ENCODE measurements around the gene MOGAT3. TPM values are rescaled to one million over a fixed set of nuclear protein-coding genes. Genes with fewer than 3 reads are reported as not detected.
A peak's percentile ranks its signal among the peaks of the same experiment; 100 is the strongest.

Gene MOGAT3
- total RNA-seq, 1 experiment from 2014 or later, result 0.15 TPM

DNA sequence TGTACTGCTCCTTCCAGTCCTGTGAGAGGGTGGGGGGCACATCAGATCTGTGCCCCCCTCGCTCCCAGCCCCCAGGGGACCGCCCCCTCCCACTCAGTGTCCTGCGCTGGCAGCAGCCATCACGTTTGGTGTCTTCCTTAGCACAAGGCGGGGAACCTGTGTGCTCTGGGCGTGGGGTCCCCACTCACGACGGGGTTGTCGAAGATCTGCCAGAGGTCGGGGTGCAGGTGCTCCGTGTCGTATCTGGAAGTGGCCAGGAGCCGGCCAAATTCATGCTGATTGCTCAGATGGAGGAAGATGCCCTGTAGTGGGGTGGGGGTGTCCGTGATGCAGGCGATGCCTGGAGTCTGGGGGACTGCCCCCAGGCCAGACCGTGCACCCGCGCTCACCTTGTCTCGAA is 9.3 kb upstream of the MOGAT3 start:
- H3K27me3 Mint-ChIP-seq (ENCODE audit: low read depth), result no peaks in the 10 kb centered on the region; the same call in 1 of the 2 replicates
- H3K9me3 Mint-ChIP-seq, result no peaks in the 10 kb centered on the region
- no peaks in the 10 kb centered on the region for H3K23me2 ChIP-seq (ENCODE audit: insufficient read length, low read depth, low read length, poor library complexity, severe bottlenecking)
- no peak overlapping the region for H3K27ac ChIP-seq (ENCODE audit: insufficient read length, low read depth, low read length)
- H3K18ac ChIP-seq (ENCODE audit: insufficient read length, low read depth, low read length), result no peak overlapping the region
- no peak overlapping the region for H3K4ac ChIP-seq (ENCODE audit: low read depth, low read length)
- H4K8ac ChIP-seq (replicated peaks; ENCODE audit: insufficient read length, low read depth, low read length), result no peak overlapping the region
- no peaks in the 10 kb centered on the region for H3K79me1 ChIP-seq (ENCODE audit: insufficient read depth, low read depth, low read length, poor library complexity, severe bottlenecking)
- no peak overlapping the region for H3K4me3 Mint-ChIP-seq
- H3K4me1 ChIP-seq (ENCODE audit: insufficient read depth, low read length), result no peaks in the 10 kb centered on the region
- TF ChIP-seq, protein P1, sequence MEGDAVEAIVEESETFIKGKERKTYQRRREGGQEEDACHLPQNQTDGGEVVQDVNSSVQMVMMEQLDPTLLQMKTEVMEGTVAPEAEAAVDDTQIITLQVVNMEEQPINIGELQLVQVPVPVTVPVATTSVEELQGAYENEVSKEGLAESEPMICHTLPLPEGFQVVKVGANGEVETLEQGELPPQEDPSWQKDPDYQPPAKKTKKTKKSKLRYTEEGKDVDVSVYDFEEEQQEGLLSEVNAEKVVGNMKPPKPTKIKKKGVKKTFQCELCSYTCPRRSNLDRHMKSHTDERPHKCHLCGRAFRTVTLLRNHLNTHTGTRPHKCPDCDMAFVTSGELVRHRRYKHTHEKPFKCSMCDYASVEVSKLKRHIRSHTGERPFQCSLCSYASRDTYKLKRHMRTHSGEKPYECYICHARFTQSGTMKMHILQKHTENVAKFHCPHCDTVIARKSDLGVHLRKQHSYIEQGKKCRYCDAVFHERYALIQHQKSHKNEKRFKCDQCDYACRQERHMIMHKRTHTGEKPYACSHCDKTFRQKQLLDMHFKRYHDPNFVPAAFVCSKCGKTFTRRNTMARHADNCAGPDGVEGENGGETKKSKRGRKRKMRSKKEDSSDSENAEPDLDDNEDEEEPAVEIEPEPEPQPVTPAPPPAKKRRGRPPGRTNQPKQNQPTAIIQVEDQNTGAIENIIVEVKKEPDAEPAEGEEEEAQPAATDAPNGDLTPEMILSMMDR (conservative IDR thresholded peaks at IDR 0.05), result no peak
- no peak overlapping the region for H2AFZ ChIP-seq (ENCODE audit: low read length)
- no peak overlapping the region for H2BK120ac ChIP-seq (ENCODE audit: low read depth, low read length, poor library complexity, severe bottlenecking)
- H3K23ac ChIP-seq (ENCODE audit: insufficient read length, low read depth, low read length), result no peak overlapping the region
- DNase-seq, result no peak
- no peaks in the 10 kb centered on the region for H3K79me2 ChIP-seq (ENCODE audit: insufficient read depth, low read length)
- H3K56ac ChIP-seq (ENCODE audit: insufficient read length, low read depth, low read length), result no peak overlapping the region
- no peak overlapping the region for H3T11ph ChIP-seq (ENCODE audit: low read length)
- no peak overlapping the region for H3K27ac Mint-ChIP-seq
- H3K14ac ChIP-seq (ENCODE audit: insufficient read depth, low read length), result no peak overlapping the region
- H2BK12ac ChIP-seq (ENCODE audit: insufficient read length, low read depth, low read length), result no peak overlapping the region
- H4K20me1 ChIP-seq (ENCODE audit: control insufficient read depth, insufficient read depth, insufficient read length), result no peaks in the 10 kb centered on the region
- H3K4me2 ChIP-seq (ENCODE audit: insufficient read depth, insufficient read length, low read length), result no peak overlapping the region
- no peaks in the 10 kb centered on the region for H3K27me3 ChIP-seq (ENCODE audit: insufficient read depth, low read length)
- no peak overlapping the region for H4K91ac ChIP-seq (ENCODE audit: insufficient read length, low read depth, low read length)
- H3K9ac ChIP-seq (ENCODE audit: extremely low read depth, insufficient read length, low read length), result no peak overlapping the region
- H2BK20ac ChIP-seq (ENCODE audit: low read depth, low read length, poor library complexity, severe bottlenecking), result no peak overlapping the region
- peaks cover 9 to 51% (median 22%) of the 10 kb centered on the region in 3 experiments; a peak in 6 of 7 replicates for H3K36me3 Mint-ChIP-seq (ENCODE audit: insufficient read depth in 1 of 3, low read depth in 3 of 3)
- H3K9me3 ChIP-seq (ENCODE audit: control insufficient read depth, low read depth, low read length), result no peaks in the 10 kb centered on the region
- H2AK5ac ChIP-seq (ENCODE audit: insufficient read length, low read length), result no peak overlapping the region
- WGBS (ENCODE audit: extremely low coverage, insufficient read length, low lambda C conversion rate), result no CpG with 5 or more reads among the region's 19 CpGs
- peak overlapping the region; percentile 58 for H2BK5ac ChIP-seq (ENCODE audit: insufficient read length, low read length)
- H3K4me1 Mint-ChIP-seq, result no peaks in the 10 kb centered on the region
- H2BK15ac ChIP-seq (ENCODE audit: low read depth, low read length), result no peak overlapping the region
- no peak overlapping the region for H4K5ac ChIP-seq (ENCODE audit: insufficient read length, low read depth, low read length)
